IMR-90 (cell line): ENCODE results near the gene MAP3K7CL. TPM values are rescaled to one million over a fixed set of nuclear protein-coding genes. Genes with fewer than 3 reads are reported as not detected.

Experiments
- ATAC-seq: fragments of 200-7000 bp; cut with Tn5 transposase; 2 replicates; pipeline ENCODE4 v1.9.1; 2020; ENCODE audit warnings: low read depth, mild to moderate bottlenecking, moderate library complexity
- BruUV-seq: library from RNA; stranded (reverse); fragments of 400-500 nt; replicated peaks from 2 replicates; lab custom pipeline; 2021; lab: Mats Ljungman, UMichigan
- CTCF ChIA-PET: fragments of 300-600 bp; formaldehyde crosslinking; extraction: SDS; loops from one replicate; lab custom pipeline; 2021; ENCODE audit warnings: antibody characterized with exemption; lab: Yijun Ruan, JAX
- POLR2A ChIA-PET: fragments of 300-600 bp; sonication (Branson Sonifier 250); formaldehyde crosslinking; loops from one replicate; lab custom pipeline; 2022; ENCODE audit warnings: antibody characterized with exemption; ENCODE audit not compliant: unreplicated experiment; lab: Charles Lee
- DNase-seq: peaks from one replicate; pipeline ENCODE4 v3.0.0; 2013
- H2AFZ ChIP-seq: replicated peaks from 2 replicates; pipeline ENCODE3; 2013; ENCODE audit warnings: low read length, mild to moderate bottlenecking; ENCODE audit not compliant: poor library complexity
- H2AK5ac ChIP-seq: 2 replicates; pipeline ENCODE4 v1.6.1; 2013; ENCODE audit warnings: low read depth, low read length, inconsistent platforms
- H2AK9ac ChIP-seq: replicated peaks from 2 replicates; pipeline ENCODE3; 2013; ENCODE audit warnings: mild to moderate bottlenecking, low read depth, low read length, moderate library complexity; ENCODE audit not compliant: poor library complexity
- H2BK120ac ChIP-seq: 2 replicates; pipeline ENCODE4 v1.6.1; 2013; ENCODE audit warnings: low read depth, low read length, inconsistent platforms
- H2BK15ac ChIP-seq: 3 replicates; pipeline ENCODE4 v1.6.1; 2013; ENCODE audit warnings: low read depth, low read length, inconsistent platforms
- H2BK20ac ChIP-seq: 2 replicates; pipeline ENCODE4 v1.6.1; 2013; ENCODE audit warnings: low read depth, mild to moderate bottlenecking, inconsistent platforms, low read length, moderate library complexity
- H2BK5ac ChIP-seq: 2 replicates; pipeline ENCODE4 v1.6.1; 2013; ENCODE audit warnings: mild to moderate bottlenecking, low read depth, low read length, inconsistent platforms; ENCODE audit not compliant: poor library complexity, severe bottlenecking
- H3K14ac ChIP-seq: replicated peaks from 2 replicates; pipeline ENCODE4 v1.6.1; 2013; ENCODE audit warnings: low read depth, low read length, inconsistent platforms
- H3K18ac ChIP-seq: 2 replicates; pipeline ENCODE4 v1.6.1; 2013; ENCODE audit warnings: low read depth, low read length, control low read depth
- H3K23ac ChIP-seq: 2 replicates; pipeline ENCODE4 v1.6.1; 2013; ENCODE audit warnings: low read depth, low read length, inconsistent platforms
- H3K27ac ChIP-seq: 2 replicates; pipeline ENCODE4 v1.5.1; 2013; ENCODE audit warnings: mild to moderate bottlenecking, control low read depth, low read length; ENCODE audit not compliant: insufficient read depth
- H3K27me3 ChIP-seq: 2 replicates; pipeline ENCODE4 v1.6.1; 2013; ENCODE audit warnings: low read length; ENCODE audit not compliant: control insufficient read depth, insufficient read depth
- H3K36me3 ChIP-seq: 2 replicates; pipeline ENCODE4 v1.6.1; 2013; ENCODE audit warnings: low read length, mixed read lengths; ENCODE audit not compliant: control insufficient read depth, insufficient read depth
- H3K4ac ChIP-seq: 2 replicates; pipeline ENCODE4 v1.6.1; 2013; ENCODE audit warnings: low read depth, low read length, inconsistent platforms
- H3K4me1 ChIP-seq: 2 replicates; pipeline ENCODE4 v1.6.1; 2013; ENCODE audit warnings: low read length, mixed read lengths; ENCODE audit not compliant: control insufficient read depth, insufficient read depth
- H3K4me2 ChIP-seq: 2 replicates; pipeline ENCODE4 v1.6.1; 2013; ENCODE audit warnings: low read depth, mild to moderate bottlenecking, control low read depth, low read length, moderate library complexity
- H3K4me3 ChIP-seq: 2 replicates; pipeline ENCODE4 v1.5.1; 2013; ENCODE audit warnings: low read depth, mild to moderate bottlenecking, control low read depth, low read length, moderate library complexity; ENCODE audit not compliant: insufficient read depth
- H3K56ac ChIP-seq: 2 replicates; pipeline ENCODE4 v1.6.1; 2013; ENCODE audit warnings: low read length, inconsistent platforms; ENCODE audit not compliant: insufficient read depth; ENCODE audit errors: extremely low read depth
- H3K79me1 ChIP-seq, 2 experiments: 2 replicates each; pipeline ENCODE4 v1.6.1; 2013; ENCODE audit warnings: low read length in 2 of 2, inconsistent platforms in 1 of 2, low read depth in 1 of 2
- H3K9ac ChIP-seq: 2 replicates; pipeline ENCODE4 v1.6.1; 2013; ENCODE audit warnings: low read depth, low read length, control low read depth
- H3K9me1 ChIP-seq: 2 replicates; pipeline ENCODE4 v1.6.1; 2013; ENCODE audit warnings: low read length, inconsistent platforms; ENCODE audit not compliant: insufficient read depth
- H3K9me3 ChIP-seq: 2 replicates; pipeline ENCODE4 v1.6.1; 2013; ENCODE audit warnings: low read length; ENCODE audit not compliant: control insufficient read depth, insufficient read depth
- H4K20me1 ChIP-seq: 2 replicates; pipeline ENCODE4 v1.6.1; 2013; ENCODE audit warnings: low read length, inconsistent platforms; ENCODE audit not compliant: insufficient read depth
- H4K5ac ChIP-seq: 2 replicates; pipeline ENCODE4 v1.6.1; 2013; ENCODE audit warnings: mild to moderate bottlenecking, low read depth, low read length, control low read depth
- H4K8ac ChIP-seq, 2 experiments: 2 replicates each; pipeline ENCODE4 v1.6.1; 2013; ENCODE audit warnings: low read depth in 2 of 2, low read length in 2 of 2, control low read depth in 1 of 2, inconsistent platforms in 1 of 2
- H4K91ac ChIP-seq: 2 replicates; pipeline ENCODE4 v1.6.1; 2013; ENCODE audit warnings: low read depth, low read length, inconsistent platforms; ENCODE audit not compliant: insufficient read depth
- BHLHE40 ChIP-seq: fragments of 150-350 bp; IDR thresholded peaks from 2 replicates; pipeline ENCODE4 v1.6.1; 2016; ENCODE audit warnings: mild to moderate bottlenecking, low read depth, low read length
- CEBPB ChIP-seq: IDR thresholded peaks from 2 replicates; pipeline ENCODE4 v1.6.1; 2012; ENCODE audit warnings: low read depth, low read length, improper control_type of control experiment
- CHD1 ChIP-seq: IDR thresholded peaks from 2 replicates; pipeline ENCODE4 v1.6.1; 2012; ENCODE audit warnings: low read depth, low read length, improper control_type of control experiment
- CTCF ChIP-seq: conservative IDR thresholded peaks from 2 replicates; pipeline ENCODE4 v1.5.1; 2012; ENCODE audit warnings: mild to moderate bottlenecking, low read depth, low read length, improper control_type of control experiment
- ELK1 ChIP-seq: fragments of 150-350 bp; IDR thresholded peaks from 2 replicates; pipeline ENCODE4 v1.6.1; 2016; ENCODE audit warnings: low read depth, mild to moderate bottlenecking, low read length, moderate library complexity, borderline replicate concordance
- FOS ChIP-seq: fragments of 150-350 bp; IDR thresholded peaks from 2 replicates; pipeline ENCODE4 v1.6.1; 2016; ENCODE audit warnings: low read depth, low read length
- MAFK ChIP-seq: IDR thresholded peaks from 2 replicates; pipeline ENCODE4 v1.6.1; 2012; ENCODE audit warnings: low read depth, low read length, improper control_type of control experiment
- MAZ ChIP-seq: IDR thresholded peaks from 2 replicates; pipeline ENCODE4 v1.6.1; 2012; ENCODE audit warnings: low read depth, mild to moderate bottlenecking, low read length, improper control_type of control experiment, moderate library complexity, borderline replicate concordance
- MXI1 ChIP-seq: IDR thresholded peaks from 2 replicates; pipeline ENCODE4 v1.6.1; 2012; ENCODE audit warnings: low read depth, mild to moderate bottlenecking, low read length, moderate library complexity, borderline replicate concordance
- NFE2L2 ChIP-seq: fragments of 150-350 bp; IDR thresholded peaks from 2 replicates; pipeline ENCODE4 v1.6.1; 2016; ENCODE audit warnings: low read depth, mild to moderate bottlenecking, low read length
- POLR2A ChIP-seq: IDR thresholded peaks from 2 replicates; pipeline ENCODE4 v1.6.1; 2012; ENCODE audit warnings: mild to moderate bottlenecking, low read depth, low read length
- RAD21 ChIP-seq: IDR thresholded peaks from 2 replicates; pipeline ENCODE4 v1.6.1; 2012; ENCODE audit warnings: low read length, improper control_type of control experiment
- RCOR1 ChIP-seq: IDR thresholded peaks from 2 replicates; pipeline ENCODE4 v1.6.1; 2012; ENCODE audit warnings: mild to moderate bottlenecking, low read length, improper control_type of control experiment; ENCODE audit not compliant: insufficient replicate concordance
- RFX5 ChIP-seq: IDR thresholded peaks from 2 replicates; pipeline ENCODE4 v1.8.0; 2012; ENCODE audit warnings: low read depth, mild to moderate bottlenecking, low read length, moderate library complexity
- SMC3 ChIP-seq: fragments of 150-350 bp; IDR thresholded peaks from 2 replicates; pipeline ENCODE4 v1.6.1; 2016; ENCODE audit warnings: low read depth, mild to moderate bottlenecking, antibody characterized with exemption, low read length, moderate library complexity
- USF2 ChIP-seq: fragments of 150-350 bp; IDR thresholded peaks from 2 replicates; pipeline ENCODE4 v1.6.1; 2017; ENCODE audit warnings: mild to moderate bottlenecking, antibody characterized with exemption, low read length, low read depth
- WGBS, 2 experiments: methylation state at CpG; one replicate each; pipeline versions ENCODE4 v1.1.5 to v1.1.7; 2013; ENCODE audit warnings: missing lambda C conversion rate in 2 of 2; ENCODE audit not compliant: insufficient read length in 1 of 2; ENCODE audit errors: extremely low coverage in 2 of 2; 5-methylcytosine and 5-hydroxymethylcytosine counted together
- dilution Hi-C: fragments of 300-500 bp; cut with HindIII; formaldehyde crosslinking; loops from one replicate; pipeline ENCODE4 v1.14.3; 2018; ENCODE audit warnings: low sequenced_read_pairs; ENCODE audit not compliant: unreplicated experiment
- in situ Hi-C: fragments of 300-500 bp; cut with MboI; formaldehyde crosslinking; loops from 3 replicates; pipeline ENCODE4 v1.14.3; 2019; ENCODE audit warnings: low sequenced_read_pairs, inconsistent platforms, mixed read lengths
- intact Hi-C: fragments of 100-400 bp; cut with micrococcal nuclease; formaldehyde crosslinking; loops from 2 replicates; pipeline ENCODE4 v1.10.0; 2022
- polyA plus RNA-seq, 3 experiments: library from polyadenylated mRNA; depleted of rRNA; stranded (reverse); fragments of >200 nt; gene quantifications; 2 replicates each; pipeline ENCODE4 v1.2.3, GENCODE V29; 2012; ENCODE audit warnings: low replicate concordance in 1 of 3
- total RNA-seq: library from RNA; depleted of rRNA; stranded (reverse); fragments of >200 nt; gene quantifications from 2 replicates; pipeline ENCODE4 v1.2.3, GENCODE V29; 2012

MAP3K7CL gene
- total and polyA plus RNA-seq, 2 of the 4 experiments (the other 2 are of a cell fraction), result 21.0 to 22.3 TPM

- BruUV-seq, result no TSS peak
- WGBS, 2 experiments, result 100% methylated on average over 2 of the region's 4 CpGs; no CpG with 5 or more reads in 1 of the 2 experiments
- dilution Hi-C loops, result no loop called here
These were observed 29.4 kb downstream of the MAP3K7CL start for GRCh38 chr21:29159842-29160241.

More at GRCh38 chr21:29159842-29160241, 29.4 kb downstream of the MAP3K7CL start:
- Histone ChIP-seq H2AK5ac (peak overlapping the region; percentile 70; the same call in 1 of the 2 replicates), H2AK9ac (no peak overlapping the region), H2BK20ac (peak overlapping the region; percentile 27; the same call in 1 of the 2 replicates), H3K4ac (peak overlapping the region; percentile 60), H3K23ac (no peak overlapping the region), H3K27ac (no peak overlapping the region), H3K4me3 (no peak overlapping the region), H4K5ac (0 out of 2 replicates have a peak overlapping the region, but pooled peaks have one; percentile 46), H2AFZ (no peak overlapping the region), H3K4me1 (peaks cover 8% of the 10 kb centered on the region), H2BK120ac (peak overlapping the region; percentile 73), H3K56ac (no peak overlapping the region), H3K9me3 (no peaks in the 10 kb centered on the region), H3K18ac (peak overlapping the region; percentile 50), H3K27me3 (no peaks in the 10 kb centered on the region), H4K20me1 (no peaks in the 10 kb centered on the region), H3K4me2 (no peak overlapping the region), H3K9me1 (peaks cover 3% of the 10 kb centered on the region; the same call in 1 of the 2 replicates), H4K91ac (peak overlapping the region; percentile 86), H3K9ac (no peak overlapping the region), H3K36me3 (no peaks in the 10 kb centered on the region), H2BK15ac (peak overlapping the region; percentile 71; the same call in 1 of the 3 replicates), H3K14ac (peak overlapping the region; percentile 57; the same call in 1 of the 2 replicates), H2BK5ac (no peak overlapping the region), H4K8ac (no peak overlapping the region), H3K79me1 (no peaks in the 10 kb centered on the region; a peak in 1 of 4 replicates)
- ATAC-seq (no peak), DNase-seq (no peak)
- in situ Hi-C loops (loop anchor here (5.0 kb wide), 1 partner anchor 212 kb away; no protein-coding TSS in a partner anchor), intact Hi-C loops (loop anchor here (1.0 to 10.0 kb wide), 2 partner anchors 315 to 689 kb away; no protein-coding TSS in a partner anchor)
- no peak for TF ChIP-seq RFX5
- no peak for TF ChIP-seq CTCF
- no peak for TF ChIP-seq RCOR1
- TF ChIP-seq FOS, result no peak
- no peak for TF ChIP-seq CEBPB
- no peak for TF ChIP-seq RAD21
- no peak for TF ChIP-seq NFE2L2
- no peak for TF ChIP-seq MAZ
- TF ChIP-seq POLR2A, result no peak
- TF ChIP-seq MAFK, result no peak
- no peak for TF ChIP-seq CHD1
- no peak for TF ChIP-seq BHLHE40
- TF ChIP-seq SMC3, result no peak
- TF ChIP-seq MXI1, result no peak
- TF ChIP-seq ELK1, result no peak
- no peak for TF ChIP-seq USF2
- POLR2A ChIA-PET, result no interaction called here
- CTCF ChIA-PET, result no interaction called here
